HG02938 (cell line): ENCODE results near the gene SNX25.

Source experiments
- ATAC-seq: cut with Tn5 transposase; IDR thresholded peaks from one replicate; pipeline ENCODE4 v1.9.1; 2021; ENCODE audit warnings: mild to moderate bottlenecking, moderate library complexity; ENCODE audit not compliant: unreplicated experiment

The SNX25 gene

GRCh38 chr4:185370268-185370949 is 161.0 kb downstream of the SNX25 start:
- no peak for ATAC-seq

GRCh38 chr4:185371702-185372101 is 162.3 kb downstream of the SNX25 start:
- ATAC-seq = no peak

GRCh38 chr4:185374027-185374426 is 164.6 kb downstream of the SNX25 start:
- no peak for ATAC-seq

- no peak for ATAC-seq
These were observed 165.2 kb downstream of the SNX25 start for GRCh38 chr4:185374573-185374972.

- no peak for ATAC-seq
These were observed 168.9 kb downstream of the SNX25 start for GRCh38 chr4:185378264-185378663.

- no peak for ATAC-seq
These were observed 170.2 kb downstream of the SNX25 start for GRCh38 chr4:185379326-185380295.

- ATAC-seq = no peak
These were observed 170.9 kb downstream of the SNX25 start for GRCh38 chr4:185380320-185380719.

- no peak for ATAC-seq
These were observed 172.1 kb downstream of the SNX25 start for GRCh38 chr4:185381288-185382196.

- ATAC-seq = no peak
These were observed 173.4 kb downstream of the SNX25 start for GRCh38 chr4:185382754-185383153.

- ATAC-seq = no peak
These were observed 174.1 kb downstream of the SNX25 start for GRCh38 chr4:185383451-185383850.

- ATAC-seq = no peak
These were observed 174.7 kb downstream of the SNX25 start for GRCh38 chr4:185384061-185384460.

GRCh38 chr4:185384930-185385331 is 175.5 kb downstream of the SNX25 start:
- ATAC-seq = no peak

GRCh38 chr4:185387957-185388356 is 178.6 kb downstream of the SNX25 start:
- no peak for ATAC-seq

- no peak for ATAC-seq
These were observed 181.5 kb downstream of the SNX25 start for GRCh38 chr4:185390941-185391340.

- ATAC-seq = no peak
These were observed 182.8 kb downstream of the SNX25 start for GRCh38 chr4:185392156-185392555.

GRCh38 chr4:185394568-185395237 is 185.3 kb downstream of the SNX25 start:
- ATAC-seq = no peak

GRCh38 chr4:185395238-185395955 is 186.0 kb downstream of the SNX25 start, which contains the start of gene LRP2BP:
TSS of gene LRP2BP (minus strand) at chr4:185395924. CDS start at chr4:185378186, 17,738 bp downstream.
- no peak for ATAC-seq

- ATAC-seq = peak; percentile 77
These were observed 186.7 kb downstream of the SNX25 start for GRCh38 chr4:185395956-185396723.
